ENCODE measurements around the gene CORO2A. TPM values are rescaled to one million over a fixed set of nuclear protein-coding genes. Genes with fewer than 3 reads are reported as not detected.

The CORO2A gene
- total and polyA plus RNA-seq, 5 experiments from 2014 or later: 5.2 to 11.7 (median 10.0) TPM

GRCh38 chr9:98185611-98186171 lies 6.7 kb downstream of the CORO2A start:
- H3K27ac Mint-ChIP-seq: peak overlapping the region in 5 of 10 donors; percentile 24 to 61 (median 38)
- H3K9me3 Mint-ChIP-seq: no peaks in the 10 kb centered on the region
- no peaks in the 10 kb centered on the region for H3K27me3 Mint-ChIP-seq
- no peak for ATAC-seq
- peak overlapping the region in 1 of 10 donors; percentile 15 for H3K4me3 Mint-ChIP-seq
- H3K4me1 Mint-ChIP-seq: peaks cover 34 to 79% (median 65%) of the 10 kb centered on the region in 4 donors
- peaks cover 0 to 15% (median 3%) of the 10 kb centered on the region in 3 donors for H3K36me3 Mint-ChIP-seq
- POLR2A ChIA-PET: no interaction called here
- DNase-seq: no peak

- DNase-seq (no peak), ATAC-seq (no peak)
- Mint-ChIP-seq H3K27me3 (no peaks in the 10 kb centered on the region), H3K4me3 (no peak overlapping the region), H3K4me1 (peaks cover 40 to 79% (median 65%) of the 10 kb centered on the region in 4 donors), H3K9me3 (no peaks in the 10 kb centered on the region), H3K36me3 (peaks cover 0 to 15% (median 3%) of the 10 kb centered on the region in 3 donors), H3K27ac (peak overlapping the region in 4 of 10 donors; percentile 14 to 65 (median 60))
- POLR2A ChIA-PET: interaction anchor here (1.5 kb wide), 1 partner anchor 8 kb away, joined by 3 read pairs; the partner anchor contains the start of gene CORO2A
Measured at GRCh38 chr9:98185021-98185567, 7.3 kb downstream of the CORO2A start.

- no peaks in the 10 kb centered on the region for H3K27me3 Mint-ChIP-seq
- H3K4me3 Mint-ChIP-seq: no peak overlapping the region
- H3K4me1 Mint-ChIP-seq: peaks cover 45 to 79% (median 63%) of the 10 kb centered on the region in 4 donors
- ATAC-seq: no peak
- no peak for DNase-seq
- no peaks in the 10 kb centered on the region for H3K9me3 Mint-ChIP-seq
- peak overlapping the region in 3 of 10 donors; percentile 55 to 72 (median 61) for H3K27ac Mint-ChIP-seq
- POLR2A ChIA-PET: interaction anchor here (1.5 kb wide), 1 partner anchor 9 kb away, joined by 3 read pairs; the partner anchor contains the start of gene CORO2A
- peaks cover 0 to 15% (median 3%) of the 10 kb centered on the region in 3 donors for H3K36me3 Mint-ChIP-seq
Measured at GRCh38 chr9:98184326-98184725, 8.1 kb downstream of the CORO2A start.

- H3K36me3 Mint-ChIP-seq: peaks cover 0 to 13% (median 3%) of the 10 kb centered on the region in 3 donors
Measured at GRCh38 chr9:98182889-98183599, 9.4 kb downstream of the CORO2A start.

GRCh38 chr9:98182069-98182820 lies 10.2 kb downstream of the CORO2A start:
- H3K4me3 Mint-ChIP-seq: no peak overlapping the region
- peaks cover 0 to 10% (median 3%) of the 10 kb centered on the region in 3 donors for H3K36me3 Mint-ChIP-seq
- H3K27me3 Mint-ChIP-seq: no peaks in the 10 kb centered on the region
- no peak for ATAC-seq
- peaks cover 37 to 74% (median 54%) of the 10 kb centered on the region in 4 donors for H3K4me1 Mint-ChIP-seq
- POLR2A ChIA-PET: no interaction called here
- DNase-seq: no peak
- H3K9me3 Mint-ChIP-seq: no peaks in the 10 kb centered on the region
- H3K27ac Mint-ChIP-seq: peak overlapping the region in 5 of 10 donors; percentile 22 to 74 (median 58)

More at GRCh38 chr9:98182889-98183599, 9.4 kb downstream of the CORO2A start:
- POLR2A ChIA-PET: no interaction called here
- peak overlapping the region in 2 of 10 donors; percentile 16 to 46 for H3K27ac Mint-ChIP-seq
- no peaks in the 10 kb centered on the region for H3K27me3 Mint-ChIP-seq
- H3K4me1 Mint-ChIP-seq: peaks cover 43 to 75% (median 58%) of the 10 kb centered on the region in 4 donors
- H3K4me3 Mint-ChIP-seq: no peak overlapping the region
- no peaks in the 10 kb centered on the region for H3K9me3 Mint-ChIP-seq
- ATAC-seq (no peak), DNase-seq (no peak)

GRCh38 chr9:98181746-98182068 lies 10.7 kb downstream of the CORO2A start:
- Mint-ChIP-seq H3K9me3 (no peaks in the 10 kb centered on the region), H3K4me1 (peaks cover 36 to 76% (median 58%) of the 10 kb centered on the region in 4 donors), H3K4me3 (no peak overlapping the region), H3K27me3 (no peaks in the 10 kb centered on the region), H3K36me3 (peaks cover 0 to 10% (median 3%) of the 10 kb centered on the region in 3 donors), H3K27ac (peak overlapping the region in 5 of 10 donors; percentile 10 to 74 (median 58))
- DNase-seq (no peak), ATAC-seq (no peak)
- POLR2A ChIA-PET: no interaction called here

GRCh38 chr9:98180996-98181395 lies 11.4 kb downstream of the CORO2A start:
- ATAC-seq: no peak
- Mint-ChIP-seq H3K27ac (peak overlapping the region in 1 of 10 donors; percentile 10), H3K4me1 (peaks cover 41 to 76% (median 59%) of the 10 kb centered on the region in 4 donors), H3K9me3 (no peaks in the 10 kb centered on the region), H3K4me3 (no peak overlapping the region), H3K27me3 (no peaks in the 10 kb centered on the region), H3K36me3 (peaks cover 0 to 10% (median 3%) of the 10 kb centered on the region in 3 donors)
- POLR2A ChIA-PET: no interaction called here
- DNase-seq: no peak

- no peaks in the 10 kb centered on the region for H3K27me3 Mint-ChIP-seq
- no peaks in the 10 kb centered on the region for H3K9me3 Mint-ChIP-seq
- DNase-seq (peak in 1 of 10 donors; percentile 30), ATAC-seq (no peak)
- peaks cover 0 to 5% (median 3%) of the 10 kb centered on the region in 3 donors for H3K36me3 Mint-ChIP-seq
- no peak overlapping the region for H3K4me3 Mint-ChIP-seq
- H3K27ac Mint-ChIP-seq: peak overlapping the region in 5 of 10 donors; percentile 10 to 73 (median 40)
- H3K4me1 Mint-ChIP-seq: peaks cover 28 to 66% (median 49%) of the 10 kb centered on the region in 4 donors
- POLR2A ChIA-PET: interaction anchor here (0.6 kb wide), 1 partner anchor 8 kb away, joined by 3 read pairs; no protein-coding TSS in a partner anchor
Measured at GRCh38 chr9:98178874-98179850, 13.3 kb downstream of the CORO2A start.

GRCh38 chr9:98176391-98177259 lies 15.8 kb downstream of the CORO2A start:
- H3K9me3 Mint-ChIP-seq: no peaks in the 10 kb centered on the region
- no peak for ATAC-seq
- POLR2A ChIA-PET: no interaction called here
- H3K27ac Mint-ChIP-seq: peak overlapping the region in 8 of 10 donors; percentile 15 to 90 (median 70)
- peaks cover 27 to 71% (median 50%) of the 10 kb centered on the region in 4 donors for H3K4me1 Mint-ChIP-seq
- peak in 1 of 10 donors; percentile 16 for DNase-seq
- H3K27me3 Mint-ChIP-seq: no peaks in the 10 kb centered on the region
- H3K36me3 Mint-ChIP-seq: peaks cover 0 to 5% (median 2%) of the 10 kb centered on the region in 3 donors
- H3K4me3 Mint-ChIP-seq: no peak overlapping the region

GRCh38 chr9:98175762-98176161 lies 16.7 kb downstream of the CORO2A start:
- no peaks in the 10 kb centered on the region for H3K27me3 Mint-ChIP-seq
- no peak for ATAC-seq
- peaks cover 31 to 71% (median 52%) of the 10 kb centered on the region in 4 donors for H3K4me1 Mint-ChIP-seq
- H3K27ac Mint-ChIP-seq: peak overlapping the region in 6 of 10 donors; percentile 50 to 90 (median 70)
- peaks cover 0 to 5% (median 2%) of the 10 kb centered on the region in 3 donors for H3K36me3 Mint-ChIP-seq
- POLR2A ChIA-PET: no interaction called here
- DNase-seq: peak in 1 of 10 donors; percentile 15
- no peak overlapping the region for H3K4me3 Mint-ChIP-seq
- no peaks in the 10 kb centered on the region for H3K9me3 Mint-ChIP-seq

All from naive thymus-derived CD8-positive, alpha-beta T cell (primary cell).